Measurements from ENCODE around the gene LRIG1. TPM values are rescaled to one million over a fixed set of nuclear protein-coding genes. Genes with fewer than 3 reads are reported as not detected.

The LRIG1 gene
- total RNA-seq, 1 experiment from 2014 or later, result 5.3 TPM

- DNase-seq (ENCODE audit: low read depth, low spot score), result no peak
- Histone ChIP-seq H3K4me3 (ENCODE audit: low read depth in 2 of 2, low read length in 2 of 2) (no peak overlapping the region), H3K9me3 (ENCODE audit: control insufficient read depth, insufficient read depth, low read depth, low read length) (no peaks in the 10 kb centered on the region), H3K27me3 (ENCODE audit: control insufficient read depth, insufficient read depth, low read length) (no peaks in the 10 kb centered on the region), H3K36me3 (ENCODE audit: control insufficient read depth, insufficient read depth, low read length) (no peaks in the 10 kb centered on the region), H3K4me1 (ENCODE audit: control insufficient read depth, insufficient read depth, low read length) (no peaks in the 10 kb centered on the region), H3K27ac (ENCODE audit: low read length) (no peak overlapping the region)
- intact Hi-C loops (cut with micrococcal nuclease; ENCODE audit: unreplicated experiment), result no loop called here
- ChIA-PET POLR2A (no interaction called here), CTCF (no interaction called here)
- in situ Hi-C loops (cut with HindIII; ENCODE audit: low pct_unique_long_range_greater_than_20kb, low sequenced_read_pairs), result no loop called here
- ATAC-seq, result no peak
- no peak for TF ChIP-seq TCF7L2 (IDR thresholded peaks at IDR 0.05; ENCODE audit: low read depth, low read length)
- TF ChIP-seq SIN3A (IDR thresholded peaks at IDR 0.05; ENCODE audit: borderline replicate concordance, insufficient read depth, low read depth, low read length), result no peak
- TF ChIP-seq, protein P1, sequence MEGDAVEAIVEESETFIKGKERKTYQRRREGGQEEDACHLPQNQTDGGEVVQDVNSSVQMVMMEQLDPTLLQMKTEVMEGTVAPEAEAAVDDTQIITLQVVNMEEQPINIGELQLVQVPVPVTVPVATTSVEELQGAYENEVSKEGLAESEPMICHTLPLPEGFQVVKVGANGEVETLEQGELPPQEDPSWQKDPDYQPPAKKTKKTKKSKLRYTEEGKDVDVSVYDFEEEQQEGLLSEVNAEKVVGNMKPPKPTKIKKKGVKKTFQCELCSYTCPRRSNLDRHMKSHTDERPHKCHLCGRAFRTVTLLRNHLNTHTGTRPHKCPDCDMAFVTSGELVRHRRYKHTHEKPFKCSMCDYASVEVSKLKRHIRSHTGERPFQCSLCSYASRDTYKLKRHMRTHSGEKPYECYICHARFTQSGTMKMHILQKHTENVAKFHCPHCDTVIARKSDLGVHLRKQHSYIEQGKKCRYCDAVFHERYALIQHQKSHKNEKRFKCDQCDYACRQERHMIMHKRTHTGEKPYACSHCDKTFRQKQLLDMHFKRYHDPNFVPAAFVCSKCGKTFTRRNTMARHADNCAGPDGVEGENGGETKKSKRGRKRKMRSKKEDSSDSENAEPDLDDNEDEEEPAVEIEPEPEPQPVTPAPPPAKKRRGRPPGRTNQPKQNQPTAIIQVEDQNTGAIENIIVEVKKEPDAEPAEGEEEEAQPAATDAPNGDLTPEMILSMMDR (IDR thresholded peaks at IDR 0.05), result no peak
- no peak for TF ChIP-seq POLR2AphosphoS5 (IDR thresholded peaks at IDR 0.05; ENCODE audit: low read depth, low read length)
- no peak for TF ChIP-seq REST (IDR thresholded peaks at IDR 0.05; ENCODE audit: insufficient read depth in 1 of 2, low read depth in 2 of 2, low read length in 1 of 2)
- no TSS peak for BruUV-seq (replicated peaks)
These were observed 86.0 kb downstream of the LRIG1 start for GRCh38 chr3:66414846-66415245.

DNA sequence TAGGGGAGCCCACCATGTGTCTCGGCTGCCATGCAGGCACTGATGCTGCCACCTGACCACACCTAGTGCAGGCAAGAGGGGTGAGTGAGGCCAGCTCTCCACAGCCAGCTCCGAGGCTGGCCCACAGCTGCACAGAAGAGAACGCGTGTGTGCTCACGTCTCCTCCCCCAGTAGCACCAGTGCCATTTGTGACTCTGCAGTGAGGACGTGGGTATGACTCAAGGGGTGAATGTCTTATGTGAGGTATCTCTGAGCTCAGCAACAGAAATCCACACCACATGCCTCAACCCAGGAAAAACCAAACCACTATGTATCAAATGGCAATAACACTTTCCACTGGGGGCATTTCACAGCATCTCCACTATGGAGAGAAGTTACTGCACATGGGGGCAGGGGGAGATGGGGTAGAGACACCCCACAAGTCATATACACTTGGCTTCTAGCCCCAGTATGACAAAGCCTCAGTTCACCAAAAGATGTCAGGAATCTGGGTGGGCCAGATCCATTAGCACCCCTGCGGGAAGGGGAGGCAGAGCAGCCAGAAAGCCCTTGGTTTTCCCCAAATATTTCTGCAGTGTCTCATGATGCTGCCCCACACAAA lies 87.6 kb downstream of the LRIG1 start:
- intact Hi-C loops (cut with micrococcal nuclease; ENCODE audit: unreplicated experiment), result no loop called here
- Histone ChIP-seq H3K36me3 (ENCODE audit: control insufficient read depth, insufficient read depth, low read length) (no peaks in the 10 kb centered on the region), H3K4me3 (ENCODE audit: low read depth in 2 of 2, low read length in 2 of 2) (no peak overlapping the region), H3K9me3 (ENCODE audit: control insufficient read depth, insufficient read depth, low read depth, low read length) (no peaks in the 10 kb centered on the region), H3K27ac (ENCODE audit: low read length) (no peak overlapping the region), H3K27me3 (ENCODE audit: control insufficient read depth, insufficient read depth, low read length) (no peaks in the 10 kb centered on the region), H3K4me1 (ENCODE audit: control insufficient read depth, insufficient read depth, low read length) (no peaks in the 10 kb centered on the region)
- TF ChIP-seq REST (IDR thresholded peaks at IDR 0.05; ENCODE audit: insufficient read depth in 1 of 2, low read depth in 2 of 2, low read length in 1 of 2) (no peak), POLR2AphosphoS5 (IDR thresholded peaks at IDR 0.05; ENCODE audit: low read depth, low read length) (no peak), SIN3A (IDR thresholded peaks at IDR 0.05; ENCODE audit: borderline replicate concordance, insufficient read depth, low read depth, low read length) (no peak), TCF7L2 (IDR thresholded peaks at IDR 0.05; ENCODE audit: low read depth, low read length) (no peak)
- TF ChIP-seq, protein P1 (IDR thresholded peaks at IDR 0.05), result no peak
- no TSS peak for BruUV-seq (replicated peaks)
- ATAC-seq (no peak), DNase-seq (ENCODE audit: low read depth, low spot score) (no peak)
- POLR2A ChIA-PET, result no interaction called here
- in situ Hi-C loops (cut with HindIII; ENCODE audit: low pct_unique_long_range_greater_than_20kb, low sequenced_read_pairs), result no loop called here
- CTCF ChIA-PET, result interaction anchor here (0.6 kb wide), 1 partner anchor 432 kb away, joined by 5 read pairs; no protein-coding TSS in a partner anchor

All from Panc1 (cell line).